Hematopoietic multipotent progenitor cell treated with erythropoietin and hydrocortisone succinate and interleukin-3 and kit ligand, for 15 days (in vitro differentiated cells): ENCODE data around the gene LUC7L.

Experiments used
- DNase-seq: peaks from one replicate; pipeline ENCODE4 v3.0.0-alpha.2; 2015; ENCODE audit warnings: low spot score

LUC7L gene

GRCh38 chr16:142405-142967 is 86.8 kb downstream of the LUC7L start:
- peak; percentile 57 for DNase-seq

GRCh38 chr16:140175-140857 is 88.9 kb downstream of the LUC7L start:
- no peak for DNase-seq
